Common myeloid progenitor, CD34-positive (primary cell): ENCODE data around the gene LAMB1.

Experiments
- CTCF ChIA-PET: fragments of 350-600 bp; sonication (Branson Sonifier 250); formaldehyde crosslinking; loops from one replicate; lab custom pipeline; 2021; ENCODE audit warnings: antibody characterized with exemption; lab: Charles Lee
- POLR2A ChIA-PET: fragments of 350-600 bp; sonication (Branson Sonifier 250); formaldehyde crosslinking; loops from one replicate; lab custom pipeline; 2021; ENCODE audit warnings: antibody characterized with exemption; lab: Charles Lee
- DNase-seq, 3 donors: peaks; one replicate each; pipeline versions ENCODE4 v3.0.0 to v3.0.0-alpha.2; 2013
- H3K27ac ChIP-seq, 2 experiments: 1 replicate in 1 of 2; 2 replicates in 1 of 2; pipeline ENCODE4 v1.7.0; 2013; ENCODE audit warnings: inconsistent platforms in 2 of 2, low read length in 2 of 2, mild to moderate bottlenecking in 2 of 2, low read depth in 1 of 2, moderate library complexity in 1 of 2; ENCODE audit not compliant: severe bottlenecking in 2 of 2, insufficient read depth in 1 of 2, poor library complexity in 1 of 2
- H3K27me3 ChIP-seq, 5 experiments: replicated peaks in 2 of 5; 1 replicate in 3 of 5; 2 replicates in 2 of 5; pipeline versions ENCODE4 v1.6.1 to v1.7.0; 2013; ENCODE audit warnings: low read length in 4 of 5, mild to moderate bottlenecking in 2 of 5, moderate library complexity in 2 of 5, inconsistent platforms in 1 of 5; ENCODE audit not compliant: insufficient read depth in 5 of 5, control insufficient read depth in 4 of 5
- H3K36me3 ChIP-seq, 4 experiments: 1 replicate in 2 of 4; 2 replicates in 2 of 4; pipeline versions ENCODE4 v1.6.1 to v1.7.0; 2013; ENCODE audit warnings: low read length in 3 of 4, control low read depth in 1 of 4, mild to moderate bottlenecking in 1 of 4; ENCODE audit not compliant: control insufficient read depth in 4 of 4, insufficient read depth in 4 of 4
- H3K4me1 ChIP-seq, 4 experiments: 1 replicate in 3 of 4; 2 replicates in 1 of 4; pipeline versions ENCODE4 v1.6.1 to v1.7.1; 2013; ENCODE audit warnings: low read length in 3 of 4, mild to moderate bottlenecking in 3 of 4, control low read depth in 1 of 4, inconsistent platforms in 1 of 4, moderate library complexity in 1 of 4; ENCODE audit not compliant: control insufficient read depth in 4 of 4, insufficient read depth in 4 of 4; ENCODE audit errors: control extremely low read depth in 1 of 4
- H3K4me3 ChIP-seq, 7 experiments: 1 replicate in 4 of 7; 2 replicates in 3 of 7; pipeline versions ENCODE4 v1.5.1 to v1.7.0; 2013; ENCODE audit warnings: mild to moderate bottlenecking in 7 of 7, low read length in 6 of 7, moderate library complexity in 6 of 7, inconsistent platforms in 2 of 7, low read depth in 2 of 7, control low read depth in 1 of 7; ENCODE audit not compliant: insufficient read depth in 4 of 7, control insufficient read depth in 1 of 7; ENCODE audit errors: extremely low read depth in 1 of 7
- H3K9me3 ChIP-seq, 5 experiments: 1 replicate in 4 of 5; 2 replicates in 1 of 5; pipeline versions ENCODE4 v1.6.1 to v1.7.1; 2013; ENCODE audit warnings: low read length in 4 of 5, mild to moderate bottlenecking in 2 of 5, inconsistent platforms in 1 of 5, low read depth in 1 of 5, moderate library complexity in 1 of 5; ENCODE audit not compliant: control insufficient read depth in 4 of 5, insufficient read depth in 2 of 5; ENCODE audit errors: control extremely low read depth in 1 of 5
- WGBS: methylation state at CpG from one replicate; pipeline ENCODE4 v1.1.5; 2013; ENCODE audit not compliant: insufficient coverage; 5-methylcytosine and 5-hydroxymethylcytosine counted together

LAMB1 gene

DNA sequence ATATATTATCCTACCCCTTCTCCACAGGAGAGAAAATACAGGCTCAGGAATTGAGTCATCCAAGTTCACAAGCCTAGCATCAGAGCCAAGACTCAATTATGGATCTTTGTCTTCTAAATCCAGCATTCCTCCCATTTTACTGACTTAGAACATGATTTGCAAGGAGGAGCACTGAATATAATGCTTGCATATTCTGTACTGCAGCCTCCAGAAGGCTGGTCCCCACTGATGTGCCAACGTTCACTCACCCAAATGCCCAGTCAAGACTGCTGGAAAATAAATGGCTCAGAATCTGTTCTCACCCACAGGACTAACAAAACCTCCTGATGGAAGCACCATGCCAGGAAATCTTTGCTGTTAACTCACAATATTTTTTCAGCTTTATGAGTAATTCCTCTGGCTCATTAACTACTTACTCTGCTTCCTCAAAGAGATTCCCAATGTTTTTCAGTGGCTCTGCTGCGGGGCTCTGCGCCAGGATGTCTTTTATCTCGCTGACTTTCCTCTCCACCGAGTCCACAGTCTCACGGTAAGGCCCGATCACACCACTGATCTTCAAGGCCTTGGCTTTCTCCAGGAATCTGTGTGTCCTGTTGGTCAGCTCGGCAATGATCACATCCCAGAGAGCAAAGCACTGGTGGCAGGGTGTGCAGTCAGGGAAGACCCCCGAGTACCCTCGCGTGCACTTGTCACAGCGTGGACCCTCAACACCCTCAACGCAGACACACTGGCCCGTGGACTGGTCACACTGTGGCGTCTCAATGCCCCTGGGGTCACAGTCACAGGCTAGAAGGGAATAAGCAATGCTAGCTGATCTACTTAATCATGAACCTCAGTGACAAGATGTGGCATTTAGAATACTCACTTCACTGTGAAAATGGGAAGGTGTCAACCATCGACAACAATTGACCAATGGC, 63.1 kb downstream of the LAMB1 start:
- H3K27ac ChIP-seq: no peak overlapping the region
- no peak overlapping the region for H3K4me3 ChIP-seq
- H3K27me3 ChIP-seq: no peaks in the 10 kb centered on the region
- H3K4me1 ChIP-seq: no peaks in the 10 kb centered on the region
- ChIA-PET CTCF (no interaction called here), POLR2A (no interaction called here)
- no peak for DNase-seq
- H3K36me3 ChIP-seq: peaks cover 0 to 10% (median 7%) of the 10 kb centered on the region in 4 experiments
- no peaks in the 10 kb centered on the region for H3K9me3 ChIP-seq
- 98% methylated on average over 14 of the region's 16 CpGs for WGBS

- Histone ChIP-seq H3K4me1 (no peaks in the 10 kb centered on the region), H3K4me3 (no peak overlapping the region), H3K36me3 (peaks cover 0 to 10% (median 7%) of the 10 kb centered on the region in 4 experiments), H3K9me3 (no peaks in the 10 kb centered on the region), H3K27me3 (no peaks in the 10 kb centered on the region), H3K27ac (no peak overlapping the region)
- WGBS: 96% methylated on average over 4 of the region's 6 CpGs
- DNase-seq: no peak
- CTCF ChIA-PET: no interaction called here
- POLR2A ChIA-PET: no interaction called here
These were observed 64.3 kb downstream of the LAMB1 start for GRCh38 chr7:107938456-107939250.

GRCh38 chr7:107937531-107937930, 65.4 kb downstream of the LAMB1 start:
- no peaks in the 10 kb centered on the region for H3K9me3 ChIP-seq
- ChIA-PET POLR2A (no interaction called here), CTCF (no interaction called here)
- WGBS: no CpG with 5 or more reads among the region's 1 CpG
- H3K4me1 ChIP-seq: peaks cover 0 to 1% (median 0%) of the 10 kb centered on the region in 4 experiments
- H3K4me3 ChIP-seq: no peak overlapping the region
- no peaks in the 10 kb centered on the region for H3K27me3 ChIP-seq
- no peak for DNase-seq
- peaks cover 0 to 14% (median 8%) of the 10 kb centered on the region in 4 experiments for H3K36me3 ChIP-seq
- no peak overlapping the region for H3K27ac ChIP-seq

GRCh38 chr7:107936312-107936711, 66.6 kb downstream of the LAMB1 start:
- DNase-seq: no peak
- peaks cover 0 to 10% (median 6%) of the 10 kb centered on the region in 4 experiments for H3K4me1 ChIP-seq
- no peak overlapping the region for H3K4me3 ChIP-seq
- peaks cover 0 to 19% (median 8%) of the 10 kb centered on the region in 4 experiments for H3K36me3 ChIP-seq
- ChIA-PET POLR2A (no interaction called here), CTCF (interaction anchor here (1.3 kb wide), 1 partner anchor 9 kb away, joined by 4 read pairs; no protein-coding TSS in a partner anchor)
- H3K27me3 ChIP-seq: no peaks in the 10 kb centered on the region
- no peak overlapping the region for H3K27ac ChIP-seq
- WGBS: 100% methylated on average over 1 of the region's 2 CpGs
- H3K9me3 ChIP-seq: no peaks in the 10 kb centered on the region

GRCh38 chr7:107934991-107935770, 67.8 kb downstream of the LAMB1 start:
- DNase-seq: no peak
- ChIA-PET CTCF (interaction anchor here (1.3 to 1.6 kb wide), 2 partner anchors 10 to 14 kb away, joined by 3 to 4 read pairs; no protein-coding TSS in a partner anchor), POLR2A (no interaction called here)
- H3K27me3 ChIP-seq: no peaks in the 10 kb centered on the region
- WGBS: 85% methylated on average over 3 of the region's 8 CpGs
- peaks cover 0 to 18% (median 7%) of the 10 kb centered on the region in 4 experiments for H3K36me3 ChIP-seq
- peaks cover 0 to 10% (median 6%) of the 10 kb centered on the region in 4 experiments for H3K4me1 ChIP-seq
- H3K9me3 ChIP-seq: no peaks in the 10 kb centered on the region
- no peak overlapping the region for H3K4me3 ChIP-seq
- no peak overlapping the region for H3K27ac ChIP-seq

DNA sequence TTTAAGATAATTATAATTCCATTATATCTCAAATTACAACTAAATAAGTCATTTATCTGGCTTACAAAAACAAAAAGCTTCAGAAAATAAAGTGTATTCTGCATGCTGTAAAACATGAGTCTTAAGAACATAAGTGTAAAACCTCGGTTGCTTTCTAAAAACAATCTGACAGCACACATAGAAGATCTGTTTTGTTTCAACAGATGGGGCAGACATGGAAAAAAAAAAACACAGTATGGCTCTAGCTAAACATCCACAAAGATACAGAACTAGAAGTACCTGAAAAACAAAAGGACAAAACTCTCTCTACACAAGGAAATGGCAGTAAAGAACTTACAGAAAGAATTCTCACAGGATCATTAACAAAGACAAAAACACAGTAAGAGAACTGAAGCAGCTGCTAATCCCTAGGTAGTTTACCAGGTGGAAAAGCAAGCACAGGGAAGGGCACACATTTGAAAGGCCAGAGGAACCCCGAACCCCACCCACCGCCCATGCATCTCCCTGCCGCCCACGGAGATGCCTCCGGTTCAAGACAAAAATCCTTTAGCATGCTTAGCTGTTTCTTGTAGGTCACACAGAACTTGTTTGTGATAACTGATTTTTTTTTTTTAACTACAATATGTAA, 69.5 kb downstream of the LAMB1 start:
- no peak overlapping the region for H3K4me3 ChIP-seq
- peaks cover 0 to 10% (median 6%) of the 10 kb centered on the region in 4 experiments for H3K4me1 ChIP-seq
- DNase-seq: no peak
- no peak overlapping the region for H3K27ac ChIP-seq
- ChIA-PET CTCF (interaction anchor here (0.8 to 1.1 kb wide), 2 partner anchors 12 to 50 kb away, joined by 3 read pairs; no protein-coding TSS in a partner anchor), POLR2A (no interaction called here)
- H3K9me3 ChIP-seq: no peaks in the 10 kb centered on the region
- WGBS: 100% methylated on average over 1 of the region's 6 CpGs
- no peaks in the 10 kb centered on the region for H3K27me3 ChIP-seq
- H3K36me3 ChIP-seq: peaks cover 4 to 24% (median 6%) of the 10 kb centered on the region in 4 experiments
